Measurements from ENCODE around the gene GPX3. TPM values are rescaled to one million over a fixed set of nuclear protein-coding genes. Genes with fewer than 3 reads are reported as not detected.

Gene GPX3
- total RNA-seq, 4 donors from 2014 or later: 3,864 to 9,036 (median 5,113) TPM

GRCh38 chr5:151002681-151003502 lies 17.5 kb upstream of the GPX3 start:
- H3K27me3 ChIP-seq: no peaks in the 10 kb centered on the region
- no peak overlapping the region for H3K4me3 ChIP-seq
- H3K4me1 ChIP-seq: peaks cover 6 to 74% (median 29%) of the 10 kb centered on the region in 4 donors
- TF ChIP-seq, protein P1, sequence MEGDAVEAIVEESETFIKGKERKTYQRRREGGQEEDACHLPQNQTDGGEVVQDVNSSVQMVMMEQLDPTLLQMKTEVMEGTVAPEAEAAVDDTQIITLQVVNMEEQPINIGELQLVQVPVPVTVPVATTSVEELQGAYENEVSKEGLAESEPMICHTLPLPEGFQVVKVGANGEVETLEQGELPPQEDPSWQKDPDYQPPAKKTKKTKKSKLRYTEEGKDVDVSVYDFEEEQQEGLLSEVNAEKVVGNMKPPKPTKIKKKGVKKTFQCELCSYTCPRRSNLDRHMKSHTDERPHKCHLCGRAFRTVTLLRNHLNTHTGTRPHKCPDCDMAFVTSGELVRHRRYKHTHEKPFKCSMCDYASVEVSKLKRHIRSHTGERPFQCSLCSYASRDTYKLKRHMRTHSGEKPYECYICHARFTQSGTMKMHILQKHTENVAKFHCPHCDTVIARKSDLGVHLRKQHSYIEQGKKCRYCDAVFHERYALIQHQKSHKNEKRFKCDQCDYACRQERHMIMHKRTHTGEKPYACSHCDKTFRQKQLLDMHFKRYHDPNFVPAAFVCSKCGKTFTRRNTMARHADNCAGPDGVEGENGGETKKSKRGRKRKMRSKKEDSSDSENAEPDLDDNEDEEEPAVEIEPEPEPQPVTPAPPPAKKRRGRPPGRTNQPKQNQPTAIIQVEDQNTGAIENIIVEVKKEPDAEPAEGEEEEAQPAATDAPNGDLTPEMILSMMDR (IDR thresholded peaks at IDR 0.05): no peak
- TF ChIP-seq POLR2A (IDR thresholded peaks at IDR 0.05) (no peak), EP300 (IDR thresholded peaks at IDR 0.05) (no peak)
- no peaks in the 10 kb centered on the region for H3K9me3 ChIP-seq
- DNase-seq (ENCODE audit: low spot score in 2 of 2): no peak
- peak overlapping the region; percentile 41 to 94 (median 62) for H3K27ac ChIP-seq
- no peaks in the 10 kb centered on the region for H3K36me3 ChIP-seq
- 86 to 91% methylated on average over 9 of the region's 9 CpGs for WGBS, 2 donors

- TF ChIP-seq EP300 (IDR thresholded peaks at IDR 0.05): no peak
- TF ChIP-seq, protein P1 (IDR thresholded peaks at IDR 0.05): no peak
- no peak for TF ChIP-seq POLR2A (IDR thresholded peaks at IDR 0.05)
- Histone ChIP-seq H3K27ac (peak overlapping the region; percentile 41 to 94 (median 62)), H3K4me1 (peaks cover 6 to 80% (median 31%) of the 10 kb centered on the region in 4 donors), H3K36me3 (no peaks in the 10 kb centered on the region), H3K27me3 (no peaks in the 10 kb centered on the region), H3K9me3 (no peaks in the 10 kb centered on the region), H3K4me3 (no peak overlapping the region)
- WGBS, 2 donors: 88 to 96% methylated on average over 3 of the region's 3 CpGs
- DNase-seq (ENCODE audit: low spot score in 2 of 2): no peak
Observed at GRCh38 chr5:151003503-151003860, 16.9 kb upstream of the GPX3 start.

- TF ChIP-seq, protein P1 (IDR thresholded peaks at IDR 0.05): no peak
- TF ChIP-seq POLR2A (IDR thresholded peaks at IDR 0.05) (no peak), EP300 (IDR thresholded peaks at IDR 0.05) (no peak)
- no peak for DNase-seq (ENCODE audit: low spot score in 2 of 2)
- WGBS, 2 donors: 70 to 83% methylated on average over 2 of the region's 2 CpGs
- H3K9me3 ChIP-seq: no peaks in the 10 kb centered on the region
- H3K27me3 ChIP-seq: no peaks in the 10 kb centered on the region
- H3K36me3 ChIP-seq: no peaks in the 10 kb centered on the region
- H3K4me1 ChIP-seq: peaks cover 6 to 78% (median 29%) of the 10 kb centered on the region in 4 donors
- peak overlapping the region; percentile 49 to 94 (median 74) for H3K27ac ChIP-seq
- H3K4me3 ChIP-seq: no peak overlapping the region
Observed at GRCh38 chr5:151004499-151004898, 15.9 kb upstream of the GPX3 start.

DNA sequence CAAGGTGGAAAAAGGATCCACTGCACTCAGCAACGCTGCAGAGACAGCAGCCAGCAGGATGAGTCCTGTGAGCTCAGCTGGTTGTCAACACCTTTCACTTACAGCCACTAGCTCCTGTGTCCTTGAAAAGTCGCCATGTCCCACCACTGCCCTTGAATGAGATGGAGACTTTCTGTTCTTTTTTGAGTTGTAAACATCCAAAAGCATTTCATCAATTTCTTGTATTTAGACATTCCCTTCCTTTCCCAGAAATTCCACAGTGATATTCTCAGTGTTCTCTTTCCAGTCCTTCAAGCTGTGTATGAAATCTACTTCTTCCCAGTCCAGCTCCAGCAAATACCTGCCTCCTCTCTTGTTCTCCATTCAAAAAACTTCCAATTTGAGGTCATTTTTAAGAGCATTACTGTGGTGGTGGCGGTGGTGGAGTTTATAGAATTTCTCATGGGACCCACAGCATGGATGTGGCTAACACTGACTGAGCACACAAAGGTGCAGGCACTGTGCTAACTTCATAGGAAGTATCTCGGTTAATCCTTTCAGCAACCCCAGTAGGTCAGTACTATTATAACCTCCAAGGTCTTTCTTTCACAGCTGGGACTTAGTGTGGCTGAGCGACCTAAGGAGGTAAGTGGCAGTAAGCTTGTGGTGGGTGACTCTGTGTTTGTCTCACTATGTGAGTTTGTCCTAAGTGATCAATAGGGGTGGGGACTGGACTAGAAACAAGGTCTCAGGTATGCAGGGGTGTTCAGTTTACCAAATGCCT lies 15.0 kb upstream of the GPX3 start:
- H3K27me3 ChIP-seq: no peaks in the 10 kb centered on the region
- peak; percentile 68 to 83 for DNase-seq (ENCODE audit: low spot score in 2 of 2)
- H3K4me1 ChIP-seq: peaks cover 6 to 74% (median 29%) of the 10 kb centered on the region in 4 donors
- peak overlapping the region in 1 of 4 donors; percentile 6 for H3K4me3 ChIP-seq
- no peaks in the 10 kb centered on the region for H3K9me3 ChIP-seq
- TF ChIP-seq EP300 (IDR thresholded peaks at IDR 0.05) (peak; percentile 92 to 97), POLR2A (IDR thresholded peaks at IDR 0.05) (peak in 1 of 2 donors; percentile 35)
- TF ChIP-seq, protein P1 (IDR thresholded peaks at IDR 0.05): no peak
- 43 to 48% methylated on average over 5 of the region's 5 CpGs for WGBS, 2 donors
- peak overlapping the region; percentile 73 to 94 (median 86) for H3K27ac ChIP-seq
- no peaks in the 10 kb centered on the region for H3K36me3 ChIP-seq
